WTC11 (cell line): ENCODE measurements around the gene ZNF761.
"Not testable (repeated sequence)": the region's sequence is repeated elsewhere in the genome, so short reads cannot be mapped to it uniquely, and the experiment has no call there.

Experiments
- CREB1 ChIP-seq: sonication (generic); formaldehyde crosslinking; IDR thresholded peaks from 2 replicates; pipeline ENCODE4 v1.8.0; 2023; ENCODE audit warnings: mild to moderate bottlenecking, missing genetic modification reagents
- ELF4 ChIP-seq: sonication (generic); formaldehyde crosslinking; IDR thresholded peaks from 2 replicates; pipeline ENCODE4 v1.8.1; 2022; ENCODE audit warnings: low read depth, mild to moderate bottlenecking, moderate library complexity, missing genetic modification reagents
- ETV6 ChIP-seq: sonication (generic); formaldehyde crosslinking; IDR thresholded peaks from 2 replicates; pipeline ENCODE4 v1.8.1; 2022; ENCODE audit warnings: mild to moderate bottlenecking, missing genetic modification reagents
- FOXJ3 ChIP-seq: sonication (generic); formaldehyde crosslinking; IDR thresholded peaks from 2 replicates; pipeline ENCODE4 v1.9.0; 2021; ENCODE audit warnings: missing genetic modification reagents, mild to moderate bottlenecking, borderline replicate concordance
- GABPB1 ChIP-seq: sonication (generic); formaldehyde crosslinking; IDR thresholded peaks from 2 replicates; pipeline ENCODE4 v1.8.1; 2023; ENCODE audit warnings: mild to moderate bottlenecking, missing genetic modification reagents
- ZNF423 ChIP-seq: fragments of 250-450 bp; sonication (Bioruptor Pico); IDR thresholded peaks from 2 replicates; pipeline ENCODE4 v2.1.2; 2022; ENCODE audit warnings: mild to moderate bottlenecking, moderate library complexity
- TF ChIP-seq, protein P1 (sequence below): sonication (generic); formaldehyde crosslinking; IDR thresholded peaks from 2 replicates; pipeline ENCODE4 v1.8.0; 2022; ENCODE audit warnings: mild to moderate bottlenecking, missing genetic modification reagents
- TF ChIP-seq, protein P2 (sequence below): fragments of 200-600 bp; IDR thresholded peaks from 2 replicates; pipeline ENCODE4 v1.8.0; 2022; ENCODE audit warnings: antibody characterized with exemption
- TF ChIP-seq, protein P3 (sequence below): sonication (generic); formaldehyde crosslinking; IDR thresholded peaks from 2 replicates; pipeline ENCODE4 v1.8.0; 2022; ENCODE audit warnings: mild to moderate bottlenecking, missing genetic modification reagents
- TF ChIP-seq, protein P4 (sequence below): sonication (generic); formaldehyde crosslinking; IDR thresholded peaks from 2 replicates; pipeline ENCODE4 v1.8.1; 2023; ENCODE audit warnings: mild to moderate bottlenecking, missing genetic modification reagents
- TF ChIP-seq, protein P5 (sequence below): sonication (generic); formaldehyde crosslinking; IDR thresholded peaks from 2 replicates; pipeline ENCODE4 v1.8.0; 2022; ENCODE audit warnings: mild to moderate bottlenecking, missing genetic modification reagents

DNA sequence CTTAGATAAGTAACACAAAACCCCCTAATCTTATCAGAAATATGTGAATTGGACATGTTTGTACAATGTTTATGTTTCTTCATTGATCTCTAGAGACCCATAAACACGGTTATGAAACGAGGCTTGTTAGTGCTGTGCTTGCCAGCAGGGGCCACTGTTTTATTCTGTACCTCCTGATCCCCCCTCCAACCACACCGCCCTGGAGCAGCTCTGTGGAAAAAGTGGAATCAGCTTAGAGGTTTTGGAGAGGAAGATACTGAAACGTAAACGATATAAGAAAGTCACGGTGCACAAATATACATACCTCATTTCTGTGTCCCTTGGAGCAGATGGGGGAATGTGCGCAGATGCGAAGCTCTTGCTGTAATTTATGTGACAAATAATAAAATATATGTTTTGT lies 8.1 kb upstream of the ZNF761 start:
- TF ChIP-seq, protein P1, sequence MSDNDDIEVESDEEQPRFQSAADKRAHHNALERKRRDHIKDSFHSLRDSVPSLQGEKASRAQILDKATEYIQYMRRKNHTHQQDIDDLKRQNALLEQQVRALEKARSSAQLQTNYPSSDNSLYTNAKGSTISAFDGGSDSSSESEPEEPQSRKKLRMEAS (CRISPR knock-in tag), result not testable (repeated sequence)
- TF ChIP-seq, protein P2, sequence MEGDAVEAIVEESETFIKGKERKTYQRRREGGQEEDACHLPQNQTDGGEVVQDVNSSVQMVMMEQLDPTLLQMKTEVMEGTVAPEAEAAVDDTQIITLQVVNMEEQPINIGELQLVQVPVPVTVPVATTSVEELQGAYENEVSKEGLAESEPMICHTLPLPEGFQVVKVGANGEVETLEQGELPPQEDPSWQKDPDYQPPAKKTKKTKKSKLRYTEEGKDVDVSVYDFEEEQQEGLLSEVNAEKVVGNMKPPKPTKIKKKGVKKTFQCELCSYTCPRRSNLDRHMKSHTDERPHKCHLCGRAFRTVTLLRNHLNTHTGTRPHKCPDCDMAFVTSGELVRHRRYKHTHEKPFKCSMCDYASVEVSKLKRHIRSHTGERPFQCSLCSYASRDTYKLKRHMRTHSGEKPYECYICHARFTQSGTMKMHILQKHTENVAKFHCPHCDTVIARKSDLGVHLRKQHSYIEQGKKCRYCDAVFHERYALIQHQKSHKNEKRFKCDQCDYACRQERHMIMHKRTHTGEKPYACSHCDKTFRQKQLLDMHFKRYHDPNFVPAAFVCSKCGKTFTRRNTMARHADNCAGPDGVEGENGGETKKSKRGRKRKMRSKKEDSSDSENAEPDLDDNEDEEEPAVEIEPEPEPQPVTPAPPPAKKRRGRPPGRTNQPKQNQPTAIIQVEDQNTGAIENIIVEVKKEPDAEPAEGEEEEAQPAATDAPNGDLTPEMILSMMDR, result not testable (repeated sequence)
- TF ChIP-seq, protein P3, sequence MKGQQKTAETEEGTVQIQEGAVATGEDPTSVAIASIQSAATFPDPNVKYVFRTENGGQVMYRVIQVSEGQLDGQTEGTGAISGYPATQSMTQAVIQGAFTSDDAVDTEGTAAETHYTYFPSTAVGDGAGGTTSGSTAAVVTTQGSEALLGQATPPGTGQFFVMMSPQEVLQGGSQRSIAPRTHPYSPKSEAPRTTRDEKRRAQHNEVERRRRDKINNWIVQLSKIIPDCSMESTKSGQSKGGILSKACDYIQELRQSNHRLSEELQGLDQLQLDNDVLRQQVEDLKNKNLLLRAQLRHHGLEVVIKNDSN (CRISPR knock-in tag), result not testable (repeated sequence)
- not testable (repeated sequence) for TF ChIP-seq GABPB1 (CRISPR knock-in tag); ZNF423; FOXJ3 (CRISPR knock-in tag); CREB1 (CRISPR knock-in tag); ETV6 (CRISPR knock-in tag); ELF4 (CRISPR knock-in tag)
- TF ChIP-seq, protein P4, sequence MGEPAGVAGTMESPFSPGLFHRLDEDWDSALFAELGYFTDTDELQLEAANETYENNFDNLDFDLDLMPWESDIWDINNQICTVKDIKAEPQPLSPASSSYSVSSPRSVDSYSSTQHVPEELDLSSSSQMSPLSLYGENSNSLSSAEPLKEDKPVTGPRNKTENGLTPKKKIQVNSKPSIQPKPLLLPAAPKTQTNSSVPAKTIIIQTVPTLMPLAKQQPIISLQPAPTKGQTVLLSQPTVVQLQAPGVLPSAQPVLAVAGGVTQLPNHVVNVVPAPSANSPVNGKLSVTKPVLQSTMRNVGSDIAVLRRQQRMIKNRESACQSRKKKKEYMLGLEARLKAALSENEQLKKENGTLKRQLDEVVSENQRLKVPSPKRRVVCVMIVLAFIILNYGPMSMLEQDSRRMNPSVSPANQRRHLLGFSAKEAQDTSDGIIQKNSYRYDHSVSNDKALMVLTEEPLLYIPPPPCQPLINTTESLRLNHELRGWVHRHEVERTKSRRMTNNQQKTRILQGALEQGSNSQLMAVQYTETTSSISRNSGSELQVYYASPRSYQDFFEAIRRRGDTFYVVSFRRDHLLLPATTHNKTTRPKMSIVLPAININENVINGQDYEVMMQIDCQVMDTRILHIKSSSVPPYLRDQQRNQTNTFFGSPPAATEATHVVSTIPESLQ, result not testable (repeated sequence)
- TF ChIP-seq, protein P5, sequence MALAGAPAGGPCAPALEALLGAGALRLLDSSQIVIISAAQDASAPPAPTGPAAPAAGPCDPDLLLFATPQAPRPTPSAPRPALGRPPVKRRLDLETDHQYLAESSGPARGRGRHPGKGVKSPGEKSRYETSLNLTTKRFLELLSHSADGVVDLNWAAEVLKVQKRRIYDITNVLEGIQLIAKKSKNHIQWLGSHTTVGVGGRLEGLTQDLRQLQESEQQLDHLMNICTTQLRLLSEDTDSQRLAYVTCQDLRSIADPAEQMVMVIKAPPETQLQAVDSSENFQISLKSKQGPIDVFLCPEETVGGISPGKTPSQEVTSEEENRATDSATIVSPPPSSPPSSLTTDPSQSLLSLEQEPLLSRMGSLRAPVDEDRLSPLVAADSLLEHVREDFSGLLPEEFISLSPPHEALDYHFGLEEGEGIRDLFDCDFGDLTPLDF, result not testable (repeated sequence)
